Measurements from ENCODE around the gene FOXD2. TPM values are rescaled to one million over a fixed set of nuclear protein-coding genes. Genes with fewer than 3 reads are reported as not detected.

Gene FOXD2
- total RNA-seq, 1 donor from 2014 or later: 0.05 TPM

DNA sequence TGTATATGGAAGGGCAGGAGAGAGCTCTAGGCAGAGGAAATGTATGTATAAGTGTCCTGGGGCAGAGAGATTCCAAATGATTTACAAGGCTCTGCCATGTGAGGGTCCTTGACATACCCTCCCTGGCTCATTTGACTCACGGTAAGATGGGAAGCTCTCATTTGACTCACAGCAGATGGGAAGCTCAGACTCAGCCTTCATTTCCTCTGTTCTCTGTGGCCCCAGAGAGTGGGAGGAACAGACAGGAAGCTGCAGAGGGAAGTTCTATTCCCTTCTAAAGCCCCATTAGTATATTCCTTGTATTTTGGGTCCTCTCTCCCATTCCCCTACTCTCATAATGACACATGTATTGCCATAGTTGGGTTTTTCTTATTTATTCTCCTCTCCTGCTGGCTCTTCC lies 44.9 kb downstream of the FOXD2 start:
- DNase-seq (ENCODE audit: missing footprints) (no peak), ATAC-seq (no peak)
- intact Hi-C loops (cut with DNase I): no loop called here

DNA sequence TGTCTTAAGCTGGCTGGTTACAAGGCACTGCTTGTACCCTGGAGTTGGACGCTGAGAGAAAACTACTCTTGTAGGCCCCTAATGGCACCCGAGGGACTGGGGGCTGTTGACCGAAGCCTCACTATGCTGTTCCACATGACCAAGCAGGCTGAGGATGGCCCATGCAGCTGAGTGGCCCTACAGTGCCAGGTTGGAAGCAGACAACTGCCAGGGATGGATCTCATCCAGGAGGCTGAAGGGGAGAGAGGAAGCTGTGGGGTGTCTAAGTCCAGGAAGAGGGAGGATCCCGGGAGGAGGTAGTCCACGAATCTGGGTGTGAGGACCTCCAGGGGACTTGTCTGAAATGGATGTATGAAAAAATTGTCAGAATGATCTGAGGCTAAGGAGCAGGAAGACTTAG lies 45.8 kb downstream of the FOXD2 start:
- DNase-seq (ENCODE audit: missing footprints): no peak
- no peak for ATAC-seq
- intact Hi-C loops (cut with DNase I): no loop called here

DNA sequence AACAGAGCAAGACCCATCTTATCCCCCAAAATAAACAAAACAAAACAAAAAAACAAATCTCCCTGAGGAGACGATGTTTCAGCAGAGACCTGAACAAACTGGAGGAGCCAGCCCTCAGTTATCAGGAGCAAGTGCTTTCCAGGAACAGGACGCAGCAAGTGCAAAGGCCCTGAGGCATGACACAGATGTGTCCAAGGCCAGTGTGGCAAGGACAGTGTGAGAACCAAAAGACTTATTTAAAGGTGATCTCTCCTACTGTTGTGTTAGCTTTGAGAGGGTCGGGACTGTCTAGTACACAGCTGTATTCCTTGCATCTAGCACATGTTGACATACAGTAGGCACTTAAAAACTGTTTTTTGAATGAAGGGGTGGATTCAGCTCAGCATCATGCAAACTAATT lies 48.0 kb downstream of the FOXD2 start:
- intact Hi-C loops (cut with DNase I): no loop called here
- ATAC-seq (no peak), DNase-seq (ENCODE audit: missing footprints) (no peak)

DNA sequence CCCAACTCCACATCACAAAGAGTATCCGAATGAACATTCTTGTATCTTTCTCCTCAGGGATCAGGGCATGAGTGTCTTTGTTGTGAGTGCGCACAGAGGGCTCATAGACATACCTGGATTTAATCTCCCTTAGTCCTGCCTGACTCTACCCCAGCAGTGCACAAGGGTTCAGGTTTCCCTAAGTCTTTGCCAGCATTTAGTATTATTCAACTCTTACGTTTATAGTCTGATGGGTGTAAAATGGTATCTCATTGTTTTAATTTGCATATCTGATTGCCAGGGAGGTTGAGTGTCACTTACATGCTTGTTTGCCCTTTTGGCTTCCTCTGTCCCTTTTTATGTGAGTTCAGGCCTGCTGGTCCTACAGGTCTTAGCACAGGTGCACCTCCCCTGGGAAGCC lies 49.5 kb downstream of the FOXD2 start:
- ATAC-seq (no peak), DNase-seq (ENCODE audit: missing footprints) (peak; percentile 13)
- intact Hi-C loops (cut with DNase I): no loop called here

DNA sequence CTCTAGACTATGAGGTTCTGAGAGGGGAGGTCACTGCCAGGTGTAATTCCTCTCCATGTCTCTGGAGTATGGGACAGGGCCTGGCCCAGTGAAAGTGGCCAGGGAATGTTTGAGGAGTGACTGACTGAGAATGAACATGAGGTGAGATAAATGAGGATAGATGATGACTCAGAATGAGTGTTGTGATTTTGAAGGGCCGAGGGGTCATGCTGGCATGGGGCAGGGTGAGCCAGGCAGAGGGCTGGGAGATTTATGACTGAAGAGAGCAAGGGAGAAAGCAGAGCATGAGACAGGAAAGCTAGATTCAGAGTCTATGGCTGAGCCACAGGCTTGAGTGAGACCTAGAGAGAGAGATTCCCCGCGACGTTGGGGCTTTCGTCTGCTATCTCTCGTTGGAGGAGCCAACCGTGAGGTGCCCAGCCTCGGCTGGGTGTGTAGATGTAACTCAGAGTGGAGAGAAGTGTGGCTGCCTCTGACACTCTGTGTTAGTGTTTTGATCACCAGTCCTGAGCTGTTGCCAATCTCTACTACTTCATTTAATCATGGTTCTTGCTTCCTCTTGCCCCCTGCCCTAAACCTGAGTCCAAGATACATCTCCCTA lies 50.1 kb downstream of the FOXD2 start:
- ATAC-seq: no peak

More for the DNA sequence above, 50.1 kb downstream of the FOXD2 start:
- peak; percentile 44 for DNase-seq (ENCODE audit: missing footprints)
- intact Hi-C loops (cut with DNase I): no loop called here

Other genes starting within 250 kb of the FOXD2 start
- gene PDZK1IP1, start 248.0 kb upstream of the FOXD2 start, total RNA-seq: not detected
- 3.5 TPM for gene TAL1, start 205.8 kb upstream of the FOXD2 start, total RNA-seq
- gene STIL, start 123.9 kb upstream of the FOXD2 start, total RNA-seq: 0.73 TPM
- gene CMPK1, start 104.3 kb upstream of the FOXD2 start, total RNA-seq: 77.4 TPM
- gene FOXE3, start 21.8 kb upstream of the FOXD2 start, total RNA-seq: not detected